Activated CD4-positive, alpha-beta T cell treated with anti-CD3 and anti-CD28 coated beads, Interleukin-2, amount 50 U/mL, for 1 hour (primary cell): ENCODE data around the gene HIP1.
"Not testable (repeated sequence)": the region's sequence is repeated elsewhere in the genome, so short reads cannot be mapped to it uniquely, and the experiment has no call there.

ENCODE experiments used
- DNase-seq: peaks from one replicate; pipeline ENCODE4 v3.0.0-alpha.2; 2020

Gene HIP1

DNA sequence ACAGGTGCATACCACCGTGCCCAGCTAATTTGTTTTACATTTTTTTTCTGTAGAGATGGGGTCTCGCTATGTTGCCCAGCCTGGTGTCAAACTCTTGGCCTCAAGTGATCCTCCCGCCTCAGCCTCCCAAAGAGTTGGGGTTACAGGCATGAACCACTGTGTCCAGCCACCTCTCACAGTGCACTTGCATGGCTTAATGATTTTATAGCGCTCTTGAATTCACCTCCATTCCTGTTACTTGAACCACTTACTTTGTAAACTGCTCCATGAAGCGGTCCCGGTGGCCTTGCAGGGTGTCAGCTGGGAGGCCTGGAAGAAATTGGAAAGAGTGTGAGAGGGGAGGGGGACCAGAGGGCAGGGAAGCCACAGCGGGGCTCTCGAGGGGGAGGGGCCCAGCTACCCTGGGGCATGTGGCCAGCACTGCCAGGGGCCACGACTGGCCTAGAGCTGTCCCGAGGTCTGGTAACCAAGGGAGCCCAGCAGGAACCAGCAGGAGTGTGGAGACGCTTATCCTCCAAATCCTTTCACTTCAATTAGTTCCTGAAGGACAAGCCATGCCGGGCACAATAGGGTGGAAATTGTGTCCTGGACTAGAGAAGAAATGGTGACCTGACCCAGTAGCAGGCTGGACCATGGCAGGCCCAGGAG is 170.7 kb downstream of the HIP1 start:
- DNase-seq, result no peak

DNA sequence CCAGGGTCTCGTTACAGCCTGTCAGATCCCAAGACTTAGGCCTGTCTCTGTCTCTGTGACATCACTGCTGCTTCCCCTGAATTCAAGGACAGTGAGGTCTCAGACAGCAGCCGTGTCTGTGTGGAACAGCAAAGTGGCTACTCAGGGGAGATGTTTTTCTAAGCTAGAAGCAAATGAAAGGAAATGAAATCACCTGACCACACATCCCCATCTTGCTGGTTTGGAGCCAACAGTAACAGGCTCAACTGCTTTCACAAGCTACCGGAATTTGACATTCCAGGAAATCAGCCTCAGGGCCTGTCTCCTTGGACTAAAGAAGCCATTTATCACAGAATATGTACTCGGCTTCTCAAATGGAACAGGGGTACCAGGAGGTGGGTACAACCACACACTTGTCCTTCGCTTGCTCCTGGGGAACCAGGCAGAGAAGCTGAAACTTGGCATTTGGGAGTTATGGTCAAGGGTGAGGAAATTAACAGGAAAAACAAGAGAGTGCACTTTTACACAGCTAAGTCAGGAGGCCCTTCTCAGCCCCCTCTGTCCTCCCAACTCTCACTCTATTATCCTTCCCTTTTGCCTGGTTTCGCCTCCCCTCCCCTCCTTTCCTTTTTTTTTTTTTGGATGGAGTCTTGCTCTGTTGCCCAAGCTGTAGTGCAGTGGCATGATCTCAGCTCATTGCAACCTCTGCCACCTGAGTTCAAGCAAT is 173.5 kb downstream of the HIP1 start:
- DNase-seq, result no peak

DNA sequence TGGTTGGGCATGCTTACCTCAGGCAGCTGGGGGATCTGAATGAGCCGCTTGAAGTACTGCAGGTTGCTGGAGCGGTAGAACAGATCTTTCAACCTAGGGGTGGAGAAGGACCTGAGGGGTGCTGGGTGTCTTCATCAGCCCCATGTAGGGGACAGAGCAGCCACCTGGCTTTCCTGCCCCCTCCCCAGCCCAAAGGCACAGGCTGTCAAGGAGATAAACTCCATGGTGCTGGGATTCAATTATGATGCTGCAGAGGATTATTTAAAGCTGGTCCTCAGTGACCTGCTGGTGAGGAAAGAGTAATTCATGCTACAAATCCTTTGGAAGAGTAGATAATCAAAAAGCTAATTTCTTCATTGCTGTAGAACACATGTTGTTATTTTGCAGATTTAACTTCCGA is 175.6 kb downstream of the HIP1 start:
- no peak for DNase-seq

DNA sequence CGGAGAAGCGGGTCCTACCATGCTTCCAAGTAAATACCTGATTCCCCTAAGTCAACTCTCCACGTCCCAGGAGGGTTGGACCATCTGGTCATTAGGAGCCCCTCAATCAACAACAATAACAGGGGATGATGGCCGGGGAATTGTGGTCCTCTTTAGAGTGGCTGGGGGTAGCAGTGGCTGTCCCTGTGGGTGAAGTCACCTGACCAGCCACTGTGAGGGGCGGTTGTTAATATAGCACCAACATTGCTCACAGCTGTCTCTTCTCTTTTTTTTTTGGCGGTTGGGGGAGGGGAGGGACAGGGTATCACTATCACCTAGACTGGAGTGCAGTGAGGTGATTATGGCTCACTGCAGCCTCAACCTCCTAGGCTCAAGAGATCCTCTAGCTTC is 178.8 kb downstream of the HIP1 start:
- no peak for DNase-seq

DNA sequence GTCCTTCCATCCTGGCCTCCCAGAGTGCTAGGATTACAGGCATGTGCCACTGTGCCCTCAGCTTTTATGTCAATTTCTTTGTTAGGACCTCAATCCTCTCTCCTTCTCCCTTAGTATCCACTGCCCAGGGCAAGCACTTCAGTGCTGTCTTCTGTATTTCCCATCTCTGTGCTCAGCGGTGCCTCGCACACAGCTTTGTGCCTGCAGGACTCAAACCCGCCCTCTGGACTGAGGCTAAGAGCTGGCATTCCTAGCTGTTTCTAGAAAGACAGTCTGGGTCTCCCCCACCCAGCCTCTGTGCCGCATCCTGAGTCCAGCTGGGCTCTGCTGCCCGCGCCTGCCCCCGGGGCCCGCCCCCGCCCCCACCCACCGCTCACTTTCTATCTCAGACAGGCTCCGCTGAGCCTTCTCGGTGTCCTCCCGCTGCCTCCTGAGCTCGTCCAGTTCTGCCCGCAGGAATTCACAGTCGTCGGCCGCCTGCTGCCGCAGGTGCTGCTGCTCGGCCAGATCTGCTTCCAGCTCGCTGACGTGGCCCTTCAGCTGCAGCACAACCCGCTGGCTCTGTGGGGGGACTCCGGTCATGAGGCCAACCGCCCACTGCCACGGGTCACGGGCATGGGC is 179.3 kb downstream of the HIP1 start:
- DNase-seq, result no peak

DNA sequence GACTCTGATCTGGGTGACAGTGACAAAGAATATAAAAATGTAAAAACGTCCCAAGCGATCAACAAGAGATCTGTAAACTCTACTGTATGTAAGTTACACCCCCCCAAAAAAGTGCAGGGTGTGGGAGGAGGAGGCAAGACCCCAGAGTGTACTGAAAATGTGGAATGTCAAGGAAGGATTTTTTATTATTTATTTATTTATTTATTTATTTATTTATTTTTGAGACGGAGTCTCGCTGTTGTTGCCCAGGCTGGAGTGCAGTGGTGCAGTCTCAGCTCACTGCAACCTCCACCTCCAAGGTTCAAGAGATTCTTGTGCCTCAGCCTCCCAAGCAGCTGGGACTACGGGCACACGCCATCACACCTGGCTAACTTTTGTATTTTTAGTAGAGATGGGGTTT is 181.9 kb downstream of the HIP1 start:
- not testable (repeated sequence) for DNase-seq

DNA sequence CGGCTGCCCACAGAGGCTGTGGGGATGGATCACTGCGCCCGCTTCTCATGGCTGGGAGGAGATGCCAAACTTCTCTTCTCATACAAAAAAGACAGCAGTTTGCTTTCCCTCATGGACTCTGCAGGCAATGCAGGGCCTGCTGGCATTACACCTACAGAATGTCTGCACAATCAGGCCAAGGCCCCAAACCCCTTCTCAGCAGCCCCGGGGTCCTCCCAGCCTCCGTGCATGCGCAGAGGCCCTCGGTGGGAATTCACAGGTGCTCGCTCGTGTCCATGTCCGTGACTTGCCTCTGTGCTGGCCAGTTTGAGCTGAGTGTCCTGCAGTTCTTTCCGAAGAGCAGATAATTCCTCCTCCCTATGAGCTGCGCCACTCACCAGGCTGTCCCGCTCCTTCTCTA is 183.0 kb downstream of the HIP1 start:
- DNase-seq, result no peak

DNA sequence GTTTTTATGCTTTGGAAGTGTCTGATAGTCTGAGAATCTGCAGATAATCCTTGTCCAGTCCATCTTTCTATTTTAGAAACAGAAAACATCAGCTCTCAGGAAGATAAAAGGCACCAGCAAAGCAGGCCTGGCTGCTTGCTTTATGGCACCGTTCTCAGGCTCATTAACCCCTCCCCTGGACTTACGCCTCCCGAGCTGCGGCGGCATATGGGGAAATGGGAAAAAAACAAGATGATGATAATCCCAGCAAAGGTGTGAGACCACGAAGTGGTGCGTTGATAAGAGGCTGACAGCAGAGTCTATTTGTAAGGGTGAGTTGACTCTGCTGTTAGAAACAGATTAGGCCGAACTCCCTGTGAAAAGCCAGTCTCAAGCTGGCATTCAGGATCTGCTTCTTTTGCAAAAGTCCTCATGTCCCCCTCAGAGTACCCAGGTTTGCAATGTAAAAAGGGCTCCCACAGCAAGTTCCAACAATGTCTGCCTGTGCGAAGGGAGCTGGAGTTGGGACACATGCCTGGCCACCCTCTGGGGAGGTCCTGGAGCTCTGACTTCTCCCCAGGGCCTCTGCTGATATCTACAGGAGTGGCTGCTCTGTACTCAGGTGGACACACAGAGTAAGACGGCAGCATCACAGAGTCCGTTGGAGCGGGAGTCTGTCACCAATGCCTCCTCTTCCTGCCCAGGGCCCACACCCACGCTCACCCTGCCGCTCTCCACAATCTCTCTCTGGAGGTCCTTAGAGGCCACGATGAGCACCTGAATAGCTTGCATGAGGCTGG is 192.3 kb downstream of the HIP1 start:
- no peak for DNase-seq

DNA sequence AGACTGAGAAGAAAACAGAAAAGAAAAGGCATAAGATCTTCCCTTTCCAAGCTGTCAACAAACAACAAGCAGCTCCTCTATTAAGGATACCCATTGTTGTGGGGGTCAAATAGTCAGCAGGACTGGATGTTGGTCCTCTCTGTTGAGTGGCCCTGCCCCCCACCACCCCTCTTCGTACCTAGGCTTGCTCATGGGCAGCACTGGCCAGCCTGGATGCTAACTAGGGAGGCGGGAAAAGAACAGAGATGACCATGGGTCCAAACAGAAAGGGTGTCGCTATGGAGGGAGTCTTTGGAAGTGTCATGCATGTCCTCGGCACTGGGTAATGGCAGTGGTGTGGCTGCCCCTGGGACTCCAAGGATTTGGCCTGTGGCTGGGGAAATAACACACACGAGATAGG is 201.0 kb downstream of the HIP1 start:
- DNase-seq, result no peak

DNA sequence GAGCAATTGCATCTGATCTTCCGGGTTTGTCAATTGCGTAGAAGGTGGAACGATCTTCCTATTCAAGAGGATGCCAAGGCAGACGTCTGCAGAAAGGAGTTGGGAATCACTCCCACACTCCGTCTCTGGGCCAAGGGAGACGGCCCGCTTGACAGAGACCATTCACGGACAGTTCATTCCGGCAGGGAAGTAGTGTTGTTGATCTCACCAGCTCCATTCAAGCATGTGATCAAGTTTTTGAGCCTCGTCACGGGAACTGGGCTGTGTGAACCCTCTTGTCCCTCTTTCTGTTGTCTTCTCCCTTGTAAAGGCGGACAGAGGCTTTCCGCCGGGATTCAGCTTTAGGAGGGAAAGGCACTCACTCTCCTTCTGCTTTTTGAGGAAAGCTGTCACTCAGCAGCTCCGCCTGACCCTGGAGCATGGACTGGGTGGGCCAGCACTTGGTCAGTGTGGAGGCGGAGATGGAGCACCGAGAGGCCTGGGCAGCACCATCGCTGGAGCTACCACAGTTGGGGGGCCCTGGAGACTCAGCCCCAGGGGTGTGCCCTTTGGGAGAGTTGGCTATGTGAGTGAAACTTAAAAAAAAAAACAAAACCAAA is 201.7 kb downstream of the HIP1 start:
- no peak for DNase-seq

DNA sequence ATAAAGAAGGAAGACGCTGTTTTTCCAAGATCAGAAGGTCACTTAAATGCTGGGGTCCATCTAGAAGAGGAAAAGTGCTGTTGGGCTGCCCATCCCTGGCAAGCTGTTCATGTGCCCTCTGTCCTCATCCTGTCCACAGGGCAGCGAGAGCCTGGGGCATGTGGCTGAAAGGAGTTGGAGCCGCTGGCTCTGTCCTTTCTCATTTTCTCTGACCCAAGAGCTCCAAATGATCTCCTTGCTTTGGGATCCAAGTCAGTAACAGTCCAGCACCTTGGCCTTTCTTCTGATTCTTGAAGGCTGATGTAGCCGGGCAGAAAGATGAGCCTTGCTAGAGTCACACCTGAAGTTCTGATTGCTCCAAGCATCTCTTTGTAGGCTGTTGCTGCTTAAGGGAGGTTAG is 202.2 kb downstream of the HIP1 start:
- DNase-seq, result no peak

DNA sequence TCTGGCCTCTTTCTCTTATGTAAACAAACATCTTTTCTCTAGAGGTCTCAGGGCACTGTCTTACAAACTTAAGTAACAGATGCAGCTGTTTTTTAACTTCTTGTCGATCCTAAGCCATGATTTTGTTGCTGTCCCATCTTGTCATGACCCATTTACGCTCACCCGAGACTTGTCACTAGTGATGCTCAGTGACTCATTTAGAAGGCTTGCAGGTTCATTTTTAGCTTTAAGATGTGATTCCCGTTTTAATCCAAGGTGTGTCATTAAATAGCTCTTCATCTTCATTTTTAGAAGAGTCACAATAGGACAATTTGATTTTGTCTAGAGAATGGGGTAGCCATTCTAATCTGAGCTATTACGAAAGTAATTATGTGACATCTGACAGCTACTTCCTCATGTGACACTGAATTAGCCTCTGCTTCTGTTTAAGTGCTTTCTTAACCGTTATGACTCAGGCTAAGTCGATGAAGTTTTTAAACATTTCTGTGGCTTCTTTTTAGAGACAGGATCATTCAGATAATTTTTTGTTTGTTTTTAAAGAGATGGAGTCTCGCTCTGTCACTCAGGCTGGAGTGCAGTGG is 203.9 kb downstream of the HIP1 start:
- DNase-seq, result no peak

DNA sequence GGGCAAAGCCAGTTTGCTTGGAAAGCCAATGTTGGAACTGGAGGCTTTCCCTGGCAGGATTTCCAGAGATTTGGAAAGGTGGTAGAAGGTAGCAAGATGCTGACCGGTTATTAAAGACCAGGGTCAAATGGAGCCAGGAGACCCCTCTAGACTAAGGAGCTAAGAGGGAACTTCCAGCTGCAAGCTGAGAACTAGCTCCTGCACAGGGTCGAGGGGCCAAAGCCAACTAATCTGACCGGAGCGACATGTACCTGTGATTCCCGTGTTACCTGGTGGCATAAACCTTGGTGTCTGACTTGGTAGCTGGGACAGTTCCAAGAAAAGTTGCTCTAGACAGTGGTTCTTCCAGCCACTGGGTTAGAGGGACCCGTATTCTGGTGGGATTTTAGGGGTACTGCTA is 204.8 kb downstream of the HIP1 start:
- no peak for DNase-seq

DNA sequence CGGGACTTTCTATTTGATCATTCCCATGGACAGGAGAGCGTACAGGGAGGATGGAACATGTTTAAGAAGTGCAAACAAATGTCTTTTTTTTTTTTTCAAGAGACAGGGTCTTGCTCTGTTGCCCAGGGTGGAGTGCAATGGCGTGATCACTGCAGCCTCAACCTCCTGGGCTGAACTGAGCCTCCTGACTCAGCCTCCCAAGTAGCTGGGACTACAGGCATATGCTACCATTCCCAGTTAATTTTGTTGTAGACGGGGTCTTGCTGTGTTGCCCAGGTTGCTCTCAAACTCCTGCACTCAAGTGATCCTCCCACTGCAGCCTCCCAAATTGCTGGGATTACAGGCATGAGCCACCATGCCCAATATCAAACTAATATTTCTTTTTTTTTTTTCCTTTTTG is 206.1 kb downstream of the HIP1 start:
- no peak for DNase-seq

DNA sequence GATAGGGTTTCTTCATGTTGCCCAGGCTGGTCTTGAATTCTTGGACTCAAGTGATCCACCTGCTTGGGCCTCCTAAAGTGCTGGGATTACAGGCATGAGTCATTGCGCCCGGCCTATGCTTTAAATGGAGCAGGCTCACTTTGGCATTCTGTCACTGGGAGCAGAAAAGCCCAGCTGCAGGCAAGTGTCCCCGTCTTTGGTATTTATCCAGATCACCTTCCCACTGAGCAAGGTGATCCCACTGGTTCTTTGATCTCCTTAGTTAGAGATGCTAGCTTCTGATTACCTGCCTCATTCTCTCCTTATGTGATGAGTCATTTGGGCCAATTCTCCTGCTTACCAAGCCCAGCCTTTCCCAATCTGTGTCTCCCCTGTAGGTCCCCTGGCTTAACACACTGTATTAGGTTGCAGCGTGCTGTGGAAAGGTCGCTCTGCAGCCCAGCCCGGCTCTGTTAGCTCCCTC is 207.4 kb downstream of the HIP1 start:
- DNase-seq, result no peak

DNA sequence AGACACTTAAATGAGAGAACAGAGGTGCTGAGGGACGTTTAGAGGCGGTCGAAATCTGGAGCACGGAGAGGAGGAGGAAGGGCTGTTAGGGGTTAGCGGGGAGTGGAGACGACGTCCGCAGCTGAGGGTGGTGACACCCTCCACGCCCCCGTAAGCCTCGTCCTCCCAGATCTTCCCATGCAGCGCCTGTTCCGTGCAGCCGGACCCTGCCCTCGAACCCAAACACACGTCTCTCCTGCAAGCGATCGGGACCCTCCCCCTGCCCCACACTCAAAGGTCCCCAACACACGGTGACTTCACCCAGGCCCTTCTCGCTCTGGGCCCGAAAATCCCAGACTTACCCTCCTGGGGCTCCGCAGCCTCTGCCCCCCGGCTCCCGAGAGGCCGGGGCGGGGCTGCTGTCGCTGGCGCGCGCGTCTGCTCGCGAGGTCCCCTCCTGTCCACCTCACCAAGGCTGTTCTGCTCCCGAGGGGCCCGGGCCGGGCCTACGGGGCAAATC is 211.5 kb downstream of the HIP1 start:
- not testable (repeated sequence) for DNase-seq

DNA sequence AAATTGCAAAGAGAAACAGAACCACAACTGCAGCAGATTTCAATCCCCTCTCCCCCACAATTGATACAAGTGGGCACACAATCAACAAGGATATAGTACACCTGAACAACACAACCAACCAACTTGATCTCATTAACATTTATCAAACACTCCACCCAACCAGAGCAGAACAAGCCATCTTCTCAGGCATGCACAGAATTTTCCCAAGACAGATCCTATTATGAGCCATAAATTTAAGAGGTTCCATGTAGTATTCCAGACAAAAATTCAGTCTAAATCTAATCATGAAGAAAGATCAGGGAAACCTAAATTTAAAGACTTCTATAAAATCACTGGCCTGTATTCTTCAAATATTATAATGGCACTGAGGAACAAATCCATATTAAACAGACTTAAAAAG is 217.0 kb downstream of the HIP1 start:
- not testable (repeated sequence) for DNase-seq

DNA sequence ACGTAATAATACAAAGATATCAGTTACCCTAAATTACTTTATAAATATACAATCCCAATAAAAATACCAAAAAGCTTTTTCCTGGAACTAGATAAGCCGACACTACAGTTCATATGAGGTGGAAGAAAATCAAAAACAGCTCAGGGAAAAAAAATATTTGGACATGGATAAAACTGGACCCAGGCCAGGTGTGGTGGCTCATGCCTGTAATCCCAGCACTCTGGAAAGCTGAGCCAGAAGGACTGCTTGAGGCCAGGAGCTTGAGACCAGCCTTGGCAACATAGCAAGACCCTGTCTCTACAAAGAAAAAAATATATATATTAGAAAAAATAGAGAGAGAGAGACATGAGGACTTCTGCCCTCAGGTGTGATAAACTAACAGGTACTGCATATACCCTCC is 219.9 kb downstream of the HIP1 start:
- DNase-seq, result not testable (repeated sequence)

DNA sequence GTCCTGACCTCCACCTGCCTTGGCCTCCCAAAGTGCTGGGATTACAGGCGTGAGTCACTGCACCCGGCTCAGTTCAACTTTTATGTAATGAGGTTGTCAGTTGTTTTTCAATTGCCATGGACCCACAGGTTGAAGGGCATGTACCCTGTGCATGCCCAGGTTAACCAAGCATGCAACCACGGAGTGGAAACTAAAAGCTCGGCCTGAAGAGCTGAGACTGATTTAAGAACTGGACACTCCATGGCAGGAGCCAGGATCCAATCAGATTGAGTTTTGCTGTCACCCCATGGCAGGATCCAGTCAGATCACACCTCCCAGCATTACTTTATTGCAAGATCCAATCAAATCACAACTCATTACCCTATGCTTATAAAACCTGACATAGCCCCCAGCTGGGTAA is 229.7 kb downstream of the HIP1 start:
- DNase-seq, result not testable (repeated sequence)

DNA sequence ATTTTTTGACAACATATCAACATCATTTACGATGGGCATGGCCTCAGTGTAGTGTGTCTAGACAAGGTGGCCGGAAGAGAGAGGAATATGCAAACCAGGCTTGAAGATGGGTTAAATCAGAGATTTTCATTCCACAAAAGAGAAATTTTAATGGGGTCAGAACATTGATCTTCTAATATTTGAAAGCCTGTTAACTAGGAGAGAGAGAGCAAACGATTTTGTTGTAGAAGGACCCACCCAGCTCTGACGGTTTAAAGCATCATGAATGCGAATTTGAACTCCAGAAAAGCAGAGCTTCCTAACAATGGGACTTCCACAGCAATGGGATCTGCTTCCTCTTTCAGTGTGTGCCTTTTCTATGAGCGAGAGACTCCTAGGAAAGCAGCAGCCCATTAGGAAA is 246.7 kb downstream of the HIP1 start, which contains the start of gene SPDYE5:
TSS of gene SPDYE5 (plus strand) at position 301 of the 400 bp plus-strand sequence. CDS start 1,728 bp downstream, outside the sequence.
- not testable (repeated sequence) for DNase-seq

DNA sequence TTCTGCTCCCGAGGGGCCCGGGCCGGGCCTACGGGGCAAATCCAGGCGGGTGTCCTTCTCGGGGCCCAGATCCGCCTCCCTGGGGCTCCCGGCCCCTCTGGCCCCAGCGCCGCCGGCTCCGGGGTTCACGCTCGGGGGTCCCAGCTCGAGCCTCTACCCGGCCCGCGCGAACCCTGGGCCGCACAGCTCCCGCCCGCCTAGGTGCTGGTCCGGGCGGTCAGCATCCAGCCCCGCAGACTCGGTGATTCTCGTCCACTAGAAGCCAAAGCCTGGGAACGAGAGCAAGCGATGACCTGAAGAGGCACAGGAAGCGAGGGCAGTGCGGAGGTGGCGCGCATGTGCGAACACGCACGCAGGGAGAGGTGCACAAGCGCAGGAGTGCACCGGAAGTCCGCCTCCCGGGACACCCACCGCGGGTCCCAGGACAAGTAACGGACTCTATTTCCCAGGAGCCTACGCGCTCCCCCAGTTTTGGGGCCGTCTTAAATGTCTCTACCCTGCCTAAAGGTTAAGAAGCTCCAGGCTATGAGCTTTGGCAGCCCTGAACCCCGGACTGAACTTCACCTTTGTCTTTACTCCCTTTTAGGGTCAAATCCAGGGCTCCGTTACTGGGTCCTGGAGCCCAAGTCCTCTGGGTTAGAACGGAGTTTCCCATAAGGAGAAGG is 252.6 kb downstream of the HIP1 start, which contains the start of gene POM121C:
TSS of gene POM121C (minus strand) at position 321 of the 665 bp plus-strand sequence. CDS start 44,803 bp downstream, outside the sequence.
- DNase-seq, result peak; percentile 80
